ENCODE measurements around the gene HEATR5B.

- TF ChIP-seq POLR2A (IDR thresholded peaks at IDR 0.05; ENCODE audit: low read depth, low read length) (no peak), POLR2AphosphoS5 (IDR thresholded peaks at IDR 0.05; ENCODE audit: low read depth, low read length) (no peak)
Measured at GRCh38 chr2:37096568-37096967, 12.4 kb upstream of the HEATR5B start.
